ENCODE measurements around the gene ZNF324B. TPM values are rescaled to one million over a fixed set of nuclear protein-coding genes. Genes with fewer than 3 reads are reported as not detected.
"Not testable (repeated sequence)": the region's sequence is repeated elsewhere in the genome, so short reads cannot be mapped to it uniquely, and the experiment has no call there.

Gene ZNF324B
- polyA plus RNA-seq (2013, experiment 1 of 2): 2.0 TPM
- 2.1 TPM for polyA plus RNA-seq (2013, experiment 2 of 2)

DNA sequence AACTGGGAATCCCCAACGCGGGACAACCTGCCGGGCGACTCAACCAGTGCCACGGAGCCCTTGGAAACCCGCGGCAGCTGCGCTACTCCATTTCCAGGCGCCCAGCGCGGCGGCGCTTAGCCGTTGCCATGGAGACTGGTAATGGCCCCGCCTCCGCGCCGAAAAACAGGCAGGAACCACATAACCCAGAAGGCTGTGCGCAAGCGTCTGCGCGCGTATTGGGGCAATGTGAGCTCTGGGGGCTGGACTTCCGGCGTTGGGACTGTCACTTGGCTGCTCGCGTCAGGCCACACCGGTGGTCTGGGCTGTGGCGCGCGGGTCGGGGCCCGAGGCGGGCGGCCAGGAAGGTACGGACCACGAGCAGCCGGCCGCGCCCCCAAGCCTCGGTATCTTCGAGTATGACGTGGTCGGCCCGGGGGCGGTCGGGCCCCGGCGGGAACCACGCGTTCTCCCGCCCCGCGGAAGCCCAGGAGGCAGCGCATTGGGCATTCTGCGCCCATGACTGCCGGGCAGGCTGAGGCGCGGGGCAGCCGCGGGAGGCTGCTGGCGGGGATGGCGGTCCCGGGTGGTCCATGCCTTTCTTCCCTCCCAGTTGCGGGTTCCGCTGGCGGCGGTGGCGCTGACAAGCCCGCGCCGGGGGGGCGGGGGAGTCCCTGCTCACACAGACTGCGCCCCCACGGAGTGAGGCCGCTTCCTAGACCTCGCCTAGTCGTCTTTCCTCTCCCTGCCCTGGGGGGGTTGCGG lies at the start of gene ZNF324B:
Gene ZNF324B (plus strand): TSS at position 265 of the 744 bp plus-strand sequence. CDS start 2,080 bp downstream, outside the sequence.
- no peaks in the 10 kb centered on the region for H3K36me3 ChIP-seq (ENCODE audit: insufficient read depth, low read length)
- no peak within 1 kb of the TSS for H3K27ac ChIP-seq (ENCODE audit: low read depth, low read length)
- peak within 1 kb of the TSS; percentile 63 for H3K4me3 ChIP-seq (ENCODE audit: low read length)
- H3K27me3 ChIP-seq (ENCODE audit: insufficient read depth, low read length): peaks cover 31% of the 10 kb centered on the region
- H3K9ac ChIP-seq (ENCODE audit: low read depth, low read length): peak within 1 kb of the TSS; percentile 36; the same call in 1 of the 2 replicates
- peaks cover 20% of the 10 kb centered on the region for H3K9me3 ChIP-seq (ENCODE audit: insufficient read depth, low read depth, low read length)
- WGBS: under 1% methylated on average over 79 of the region's 79 CpGs
- H3K4me1 ChIP-seq (ENCODE audit: insufficient read depth, low read length): no peaks in the 10 kb centered on the region

- WGBS: 53% methylated on average over 22 of the region's 23 CpGs
- H3K27me3 ChIP-seq (ENCODE audit: insufficient read depth, low read length): peaks cover 13% of the 10 kb centered on the region
- H3K4me3 ChIP-seq (ENCODE audit: low read length): peak overlapping the region; percentile 70
- no peaks in the 10 kb centered on the region for H3K36me3 ChIP-seq (ENCODE audit: insufficient read depth, low read length)
- no peaks in the 10 kb centered on the region for H3K4me1 ChIP-seq (ENCODE audit: insufficient read depth, low read length)
- H3K9me3 ChIP-seq (ENCODE audit: insufficient read depth, low read depth, low read length): no peaks in the 10 kb centered on the region
- no peak overlapping the region for H3K27ac ChIP-seq (ENCODE audit: low read depth, low read length)
- H3K9ac ChIP-seq (ENCODE audit: low read depth, low read length): peak overlapping the region; percentile 64; the same call in 1 of the 2 replicates
Observed at GRCh38 chr19:58401840-58402421, 49.5 kb upstream of the ZNF324B start.

DNA sequence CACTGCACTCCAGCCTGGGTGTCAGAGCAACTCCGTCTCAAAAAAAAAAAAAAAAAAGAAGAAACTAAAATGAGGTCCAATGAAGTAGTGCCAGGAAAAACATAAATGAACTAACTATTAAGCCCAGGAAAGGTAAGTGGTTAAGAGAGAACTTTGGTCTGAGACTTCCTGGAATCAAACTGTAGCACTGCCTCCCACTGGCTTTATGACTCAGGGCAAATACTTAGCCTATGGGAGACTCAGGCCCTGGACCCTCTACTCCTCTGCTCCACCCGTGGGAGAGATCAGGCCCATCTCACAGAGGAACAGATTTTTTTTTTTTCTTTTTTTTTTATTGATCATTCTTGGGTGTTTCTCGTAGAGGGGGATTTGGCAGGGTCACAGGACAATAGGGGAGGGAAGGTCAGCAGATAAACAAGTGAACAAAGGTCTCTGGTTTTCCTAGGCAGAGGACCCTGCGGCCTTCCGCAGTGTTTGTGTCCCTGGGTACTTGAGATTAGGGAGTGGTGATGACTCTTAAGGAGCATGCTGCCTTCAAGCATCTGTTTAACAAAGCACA lies 47.4 kb upstream of the ZNF324B start:
- H3K36me3 ChIP-seq (ENCODE audit: insufficient read depth, low read length); H3K4me3 ChIP-seq (ENCODE audit: low read length); H3K27me3 ChIP-seq (ENCODE audit: insufficient read depth, low read length); H3K4me1 ChIP-seq (ENCODE audit: insufficient read depth, low read length); H3K27ac ChIP-seq (ENCODE audit: low read depth, low read length); H3K9me3 ChIP-seq (ENCODE audit: insufficient read depth, low read depth, low read length); H3K9ac ChIP-seq (ENCODE audit: low read depth, low read length): not testable (repeated sequence)
- 83% methylated on average over 3 of the region's 5 CpGs for WGBS

DNA sequence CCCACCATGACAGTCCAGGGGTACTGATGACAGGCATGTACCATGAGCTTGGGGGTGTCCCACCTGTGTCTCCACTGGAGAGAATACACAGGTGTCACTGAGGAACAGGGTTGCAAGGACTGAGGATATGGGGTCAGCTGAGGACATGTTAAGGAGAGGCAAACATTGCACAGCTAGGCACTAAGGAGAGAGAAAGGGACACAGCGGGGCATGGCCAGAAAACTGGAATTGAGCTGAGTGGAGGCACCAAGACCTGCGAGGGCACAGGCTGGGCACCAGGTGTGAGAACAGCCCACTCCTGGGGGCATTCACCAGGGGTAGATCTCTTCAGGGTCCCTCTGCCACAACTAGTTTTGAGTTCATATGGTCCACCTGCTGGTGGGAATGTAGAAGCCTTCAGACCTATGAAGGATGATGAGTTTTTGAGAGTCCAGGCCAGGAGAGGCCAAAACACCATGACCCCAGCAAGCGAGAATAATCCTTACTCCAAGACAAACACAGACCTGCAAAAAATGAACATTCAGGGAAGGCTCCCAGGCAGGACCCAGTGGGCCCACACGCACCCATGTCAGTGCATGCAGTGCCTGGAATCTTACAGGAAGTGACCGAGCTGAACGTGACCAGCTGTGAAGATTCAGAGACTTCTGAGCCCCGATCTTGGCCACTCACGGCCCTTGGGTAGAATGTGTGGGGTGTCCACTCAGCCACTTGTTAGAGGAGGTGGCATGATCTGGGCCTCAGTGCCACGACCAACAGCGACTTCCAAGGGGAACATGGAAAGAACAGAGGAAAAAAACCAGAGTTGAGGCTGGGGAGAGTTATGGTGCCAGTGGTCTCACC lies 44.4 kb upstream of the ZNF324B start:
- no peak overlapping the region for H3K27ac ChIP-seq (ENCODE audit: low read depth, low read length)
- 0 out of 2 replicates have a peak overlapping the region, but pooled peaks have one; percentile 70 for H3K9ac ChIP-seq (ENCODE audit: low read depth, low read length)
- H3K4me3 ChIP-seq (ENCODE audit: low read length): peak overlapping the region; percentile 67
- no peaks in the 10 kb centered on the region for H3K36me3 ChIP-seq (ENCODE audit: insufficient read depth, low read length)
- H3K9me3 ChIP-seq (ENCODE audit: insufficient read depth, low read depth, low read length): no peaks in the 10 kb centered on the region
- H3K4me1 ChIP-seq (ENCODE audit: insufficient read depth, low read length): no peaks in the 10 kb centered on the region
- 92% methylated on average over 10 of the region's 10 CpGs for WGBS
- H3K27me3 ChIP-seq (ENCODE audit: insufficient read depth, low read length): peaks cover 9% of the 10 kb centered on the region

GRCh38 chr19:58407658-58408151 lies 43.7 kb upstream of the ZNF324B start:
- WGBS: 24% methylated on average over 22 of the region's 22 CpGs
- Histone ChIP-seq H3K27me3 (ENCODE audit: insufficient read depth, low read length) (peaks cover 9% of the 10 kb centered on the region), H3K36me3 (ENCODE audit: insufficient read depth, low read length) (no peaks in the 10 kb centered on the region), H3K9me3 (ENCODE audit: insufficient read depth, low read depth, low read length) (no peaks in the 10 kb centered on the region), H3K9ac (ENCODE audit: low read depth, low read length) (peak overlapping the region; percentile 70), H3K4me3 (ENCODE audit: low read length) (peak overlapping the region; percentile 67), H3K4me1 (ENCODE audit: insufficient read depth, low read length) (no peaks in the 10 kb centered on the region), H3K27ac (ENCODE audit: low read depth, low read length) (peak overlapping the region; percentile 57)

DNA sequence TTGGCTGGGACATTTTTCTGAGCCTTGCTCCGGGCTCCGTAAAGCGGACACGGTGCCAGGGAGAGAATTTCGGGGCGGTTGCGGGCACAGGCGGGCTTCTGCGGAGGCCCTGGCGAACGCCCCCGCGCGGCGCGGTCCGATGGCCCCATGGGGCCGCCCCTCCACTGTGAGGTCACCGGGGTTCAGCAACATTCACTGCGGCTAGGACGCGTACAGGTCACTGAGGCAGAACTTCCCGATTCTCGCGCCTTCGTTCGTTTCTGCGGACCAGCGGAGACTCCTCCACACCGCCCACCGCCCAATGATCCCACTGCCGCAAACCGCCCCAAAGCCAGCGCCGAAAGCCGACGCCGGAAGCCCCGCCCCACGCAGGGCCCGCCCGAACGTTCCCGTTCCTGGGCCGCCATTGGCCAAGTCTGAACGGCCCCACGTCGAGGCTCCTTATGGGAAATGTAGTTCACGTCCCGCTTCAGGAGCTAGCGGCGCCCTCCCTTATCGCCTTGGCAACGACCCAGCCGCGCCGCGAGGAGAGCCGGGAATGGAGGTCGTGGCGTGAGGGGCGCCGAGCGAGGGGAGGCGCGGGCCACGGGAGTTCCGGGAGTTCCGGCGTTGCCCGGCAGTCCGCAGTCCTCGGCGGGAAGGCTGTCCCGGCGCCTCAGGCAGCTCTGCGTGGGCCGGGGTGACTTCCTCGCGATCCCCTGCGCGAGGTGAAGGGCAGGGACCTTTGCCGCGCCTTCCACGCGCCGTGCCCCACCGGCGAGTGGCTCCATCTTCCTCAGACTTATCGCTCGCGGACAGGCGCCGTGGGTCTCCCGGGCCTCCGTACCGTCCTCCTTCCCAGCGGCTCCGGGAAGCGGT lies 43.0 kb upstream of the ZNF324B start, which contains the start of gene ZNF584:
Gene ZNF584 (plus strand): TSS at position 498 of the 858 bp plus-strand sequence. CDS start 499 bp downstream, outside the sequence.
- Histone ChIP-seq H3K27me3 (ENCODE audit: insufficient read depth, low read length) (peaks cover 9% of the 10 kb centered on the region), H3K9ac (ENCODE audit: low read depth, low read length) (peak within 1 kb of the TSS; percentile 70), H3K27ac (ENCODE audit: low read depth, low read length) (peak within 1 kb of the TSS; percentile 57), H3K9me3 (ENCODE audit: insufficient read depth, low read depth, low read length) (no peaks in the 10 kb centered on the region), H3K4me3 (ENCODE audit: low read length) (peak within 1 kb of the TSS; percentile 67), H3K4me1 (ENCODE audit: insufficient read depth, low read length) (no peaks in the 10 kb centered on the region), H3K36me3 (ENCODE audit: insufficient read depth, low read length) (no peaks in the 10 kb centered on the region)
- WGBS: under 1% methylated on average over 100 of the region's 100 CpGs

DNA sequence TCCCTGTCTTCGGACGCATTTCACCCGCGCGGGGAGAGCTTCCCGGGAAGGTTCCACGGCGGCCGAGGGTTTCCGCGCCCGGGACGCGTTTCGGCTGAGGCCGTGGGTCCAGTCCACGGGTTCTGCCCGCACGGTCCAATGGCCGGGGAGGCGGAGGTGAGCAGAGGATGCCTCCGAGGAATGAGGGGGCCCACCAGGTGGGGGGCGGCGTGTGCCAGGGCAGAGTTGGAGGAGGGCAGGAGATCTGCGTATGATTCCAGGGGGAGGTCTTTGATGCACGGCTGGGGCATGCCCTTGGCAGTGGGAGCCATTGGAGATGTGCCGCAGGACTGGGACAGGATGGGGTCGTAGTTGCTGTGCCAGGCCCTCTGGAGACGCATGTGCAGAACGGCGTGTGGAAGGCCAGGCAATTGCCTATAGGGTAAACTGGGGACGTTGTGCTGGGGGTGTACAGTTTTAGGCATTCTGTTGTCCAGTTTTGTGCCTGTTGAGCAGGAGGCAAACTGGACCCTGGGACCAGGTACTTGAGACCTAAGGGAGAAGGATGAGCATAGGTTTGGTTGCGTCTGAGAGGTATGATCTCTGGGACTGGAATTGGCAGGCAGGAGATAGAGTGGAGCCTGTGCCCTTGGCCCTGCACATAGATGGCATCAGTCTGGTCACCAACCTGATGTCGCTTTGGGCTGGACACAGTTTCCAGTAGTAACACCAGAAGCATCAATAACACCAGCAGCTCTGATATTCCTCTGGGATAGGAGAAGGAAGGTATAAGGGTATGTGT lies 42.2 kb upstream of the ZNF324B start:
- H3K4me1 ChIP-seq (ENCODE audit: insufficient read depth, low read length): no peaks in the 10 kb centered on the region
- 14% methylated on average over 34 of the region's 34 CpGs for WGBS
- H3K27ac ChIP-seq (ENCODE audit: low read depth, low read length): no peak overlapping the region
- H3K27me3 ChIP-seq (ENCODE audit: insufficient read depth, low read length): peaks cover 9% of the 10 kb centered on the region
- no peaks in the 10 kb centered on the region for H3K36me3 ChIP-seq (ENCODE audit: insufficient read depth, low read length)
- H3K9ac ChIP-seq (ENCODE audit: low read depth, low read length): peak overlapping the region; percentile 61
- H3K4me3 ChIP-seq (ENCODE audit: low read length): peak overlapping the region; percentile 67
- no peaks in the 10 kb centered on the region for H3K9me3 ChIP-seq (ENCODE audit: insufficient read depth, low read depth, low read length)

GRCh38 chr19:58416604-58417003 lies 34.8 kb upstream of the ZNF324B start:
- peaks cover 17% of the 10 kb centered on the region for H3K36me3 ChIP-seq (ENCODE audit: insufficient read depth, low read length)
- WGBS: 95% methylated on average over 5 of the region's 5 CpGs
- no peak overlapping the region for H3K27ac ChIP-seq (ENCODE audit: low read depth, low read length)

GRCh38 chr19:58417071-58417470 lies 34.4 kb upstream of the ZNF324B start:
- WGBS: 94% methylated on average over 6 of the region's 7 CpGs

More at GRCh38 chr19:58416604-58417003, 34.8 kb upstream of the ZNF324B start:
- Histone ChIP-seq H3K4me3 (ENCODE audit: low read length) (no peak overlapping the region), H3K9ac (ENCODE audit: low read depth, low read length) (no peak overlapping the region), H3K9me3 (ENCODE audit: insufficient read depth, low read depth, low read length) (peaks cover 3% of the 10 kb centered on the region; the same call in 1 of the 2 replicates), H3K27me3 (ENCODE audit: insufficient read depth, low read length) (no peaks in the 10 kb centered on the region), H3K4me1 (ENCODE audit: insufficient read depth, low read length) (no peaks in the 10 kb centered on the region)

More at GRCh38 chr19:58417071-58417470, 34.4 kb upstream of the ZNF324B start:
- Histone ChIP-seq H3K27ac (ENCODE audit: low read depth, low read length) (no peak overlapping the region), H3K27me3 (ENCODE audit: insufficient read depth, low read length) (no peaks in the 10 kb centered on the region), H3K9me3 (ENCODE audit: insufficient read depth, low read depth, low read length) (peaks cover 3% of the 10 kb centered on the region; the same call in 1 of the 2 replicates), H3K4me1 (ENCODE audit: insufficient read depth, low read length) (no peaks in the 10 kb centered on the region), H3K9ac (ENCODE audit: low read depth, low read length) (no peak overlapping the region), H3K4me3 (ENCODE audit: low read length) (no peak overlapping the region), H3K36me3 (ENCODE audit: insufficient read depth, low read length) (peaks cover 17% of the 10 kb centered on the region)
